GM23338 (cell line): ENCODE results near the gene PAIP2B. TPM values are rescaled to one million over a fixed set of nuclear protein-coding genes. Genes with fewer than 3 reads are reported as not detected.
A peak's percentile ranks its signal among the peaks of the same experiment; 100 is the strongest.
"Not testable (repeated sequence)": the region's sequence is repeated elsewhere in the genome, so short reads cannot be mapped to it uniquely, and the experiment has no call there.

ENCODE experiments used
- ATAC-seq: fragments of 200-7000 bp; cut with Tn5 transposase; 3 replicates; pipeline ENCODE4 v1.9.1; 2020
- DNase-seq: peaks from one replicate; pipeline ENCODE4 v3.0.0-alpha.2; 2015; ENCODE audit warnings: low spot score
- H2AFZ ChIP-seq: fragments of 200-600 bp; sonication (generic); 2 replicates; pipeline ENCODE4 v1.8.0; 2016; ENCODE audit warnings: antibody characterized with exemption, mild to moderate bottlenecking, moderate library complexity
- H3F3A ChIP-seq: fragments of 200-600 bp; sonication (generic); replicated peaks from 2 replicates; pipeline ENCODE4 v1.8.0; 2017; ENCODE audit warnings: antibody characterized with exemption, mixed run types, low read depth
- H3K27ac ChIP-seq: fragments of 200-600 bp; sonication (generic); 2 replicates; pipeline ENCODE4 v1.6.1; 2016; ENCODE audit warnings: low read depth
- H3K27me3 ChIP-seq: fragments of 200-600 bp; sonication (generic); 2 replicates; pipeline ENCODE4 v1.8.0; 2016; ENCODE audit warnings: mild to moderate bottlenecking, mixed run types, moderate library complexity; ENCODE audit not compliant: insufficient read depth
- H3K36me3 ChIP-seq: fragments of 200-600 bp; sonication (generic); 2 replicates; pipeline ENCODE4 v1.8.0; 2016; ENCODE audit warnings: mild to moderate bottlenecking; ENCODE audit not compliant: insufficient read depth
- H3K4me1 ChIP-seq: fragments of 200-600 bp; sonication (generic); 2 replicates; pipeline ENCODE4 v1.8.0; 2016; ENCODE audit warnings: mild to moderate bottlenecking, moderate library complexity; ENCODE audit not compliant: insufficient read depth
- H3K4me2 ChIP-seq: fragments of 200-600 bp; sonication (generic); 2 replicates; pipeline ENCODE4 v1.7.1; 2017; ENCODE audit warnings: mixed run types
- H3K4me3 ChIP-seq: fragments of 200-600 bp; sonication (generic); 2 replicates; pipeline ENCODE4 v1.6.1; 2016; ENCODE audit warnings: mixed run types
- H3K79me2 ChIP-seq: fragments of 200-600 bp; sonication (generic); replicated peaks from 2 replicates; pipeline ENCODE4 v1.8.0; 2017; ENCODE audit warnings: mild to moderate bottlenecking; ENCODE audit not compliant: insufficient read depth
- H3K9me2 ChIP-seq: fragments of 200-600 bp; sonication (generic); 2 replicates; pipeline ENCODE4 v1.8.0; 2017; ENCODE audit not compliant: insufficient read depth
- H4K20me1 ChIP-seq: fragments of 200-600 bp; sonication (generic); replicated peaks from 2 replicates; pipeline ENCODE4 v1.8.0; 2017; ENCODE audit warnings: mild to moderate bottlenecking; ENCODE audit not compliant: insufficient read depth
- H3K27ac Mint-ChIP-seq: 2 replicates; pipeline ENCODE4 v1.8.0; 2020; ENCODE audit warnings: inconsistent platforms, mild to moderate bottlenecking, moderate library complexity, mixed read lengths
- H3K27me3 Mint-ChIP-seq: 3 replicates; pipeline ENCODE4 v1.8.0; 2022; ENCODE audit warnings: low read depth, mild to moderate bottlenecking, moderate library complexity, mixed read lengths, inconsistent platforms; ENCODE audit not compliant: insufficient read depth, poor library complexity
- H3K36me3 Mint-ChIP-seq: 3 replicates; pipeline ENCODE4 v1.8.0; 2021; ENCODE audit warnings: low read depth, mild to moderate bottlenecking, inconsistent platforms, moderate library complexity, mixed read lengths
- H3K4me1 Mint-ChIP-seq: 3 replicates; pipeline ENCODE4 v1.8.0; 2020; ENCODE audit warnings: mild to moderate bottlenecking, inconsistent platforms, mixed read lengths
- H3K4me3 Mint-ChIP-seq: 3 replicates; pipeline ENCODE4 v1.8.0; 2021; ENCODE audit warnings: moderate library complexity, mild to moderate bottlenecking, inconsistent platforms, mixed read lengths
- H3K9me3 Mint-ChIP-seq: 3 replicates; pipeline ENCODE4 v1.8.0; 2020; ENCODE audit warnings: moderate library complexity, mild to moderate bottlenecking, inconsistent platforms, mixed read lengths
- CREB1 ChIP-seq: fragments of 250-450 bp; sonication (Bioruptor Pico); IDR thresholded peaks from 2 replicates; pipeline ENCODE4 v1.5.0; 2020; ENCODE audit warnings: low read depth, mild to moderate bottlenecking, moderate library complexity
- EZH2 ChIP-seq: fragments of 200-600 bp; sonication (generic); IDR thresholded peaks from one replicate; pipeline ENCODE4 v1.8.0; 2017; ENCODE audit warnings: antibody characterized with exemption, mild to moderate bottlenecking, low read depth; ENCODE audit not compliant: unreplicated experiment
- EZH2phosphoT487 ChIP-seq: fragments of 200-600 bp; sonication (generic); IDR thresholded peaks from one replicate; pipeline ENCODE4 v1.8.1; 2018; ENCODE audit warnings: antibody characterized with exemption; ENCODE audit not compliant: unreplicated experiment
- JUNB ChIP-seq: IDR thresholded peaks from one replicate; pipeline ENCODE4 v1.6.1; 2016; ENCODE audit warnings: antibody characterized with exemption; ENCODE audit not compliant: unreplicated experiment
- NANOG ChIP-seq: IDR thresholded peaks from 2 replicates; pipeline ENCODE4 v1.6.1; 2016; ENCODE audit warnings: antibody characterized with exemption, borderline replicate concordance
- POLR2AphosphoS5 ChIP-seq: IDR thresholded peaks from 2 replicates; pipeline ENCODE4 v1.6.1; 2016; ENCODE audit warnings: antibody characterized with exemption, low read depth
- ZNF331 ChIP-seq: fragments of 250-450 bp; sonication (Bioruptor Pico); IDR thresholded peaks from 2 replicates; pipeline ENCODE4 v1.5.0; 2020; ENCODE audit warnings: low read depth, mild to moderate bottlenecking, moderate library complexity
- ZNF462 ChIP-seq: fragments of 250-450 bp; sonication (Bioruptor Pico); IDR thresholded peaks from 2 replicates; pipeline ENCODE4 v1.5.0; 2020; ENCODE audit warnings: mild to moderate bottlenecking, moderate library complexity
- polyA plus RNA-seq: library from polyadenylated mRNA; unstranded; fragments of >200 nt; fragmentation: Nextera tagmentation; extraction: Ambion mirVana; gene quantifications from 2 replicates; pipeline ENCODE4 v1.2.1, GENCODE V29; 2016
- total RNA-seq: library from RNA; depleted of rRNA; stranded (reverse); fragments of >200 nt; shearing (Covaris generic); gene quantifications from 2 replicates; pipeline ENCODE4 v1.2.3, GENCODE V29; 2014

PAIP2B gene
- total and polyA plus RNA-seq, 2 experiments from 2014 or later: 7.6 to 29.7 TPM

DNA sequence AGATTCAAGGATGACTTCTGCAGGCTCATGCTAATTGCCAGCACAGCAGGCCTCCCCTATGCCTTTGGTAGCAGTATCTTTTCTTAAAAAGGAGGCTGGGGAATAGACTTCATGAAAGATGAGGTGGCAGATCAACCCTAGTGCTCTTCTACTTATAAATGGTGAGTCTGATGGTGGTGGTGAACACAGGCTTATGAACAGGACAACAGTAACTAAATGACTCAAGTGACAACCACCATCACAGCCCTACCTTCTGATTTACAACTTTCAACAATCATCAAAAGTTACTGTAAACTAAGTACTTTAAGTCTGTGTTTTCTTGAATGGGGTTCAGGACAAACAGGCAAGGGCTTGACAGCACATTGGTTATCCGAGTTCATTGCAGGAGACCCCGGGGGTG lies 39.3 kb downstream of the PAIP2B start (continued):
- no peak for TF ChIP-seq POLR2AphosphoS5
- no peak for TF ChIP-seq CREB1
- no peak for TF ChIP-seq EZH2phosphoT487

DNA sequence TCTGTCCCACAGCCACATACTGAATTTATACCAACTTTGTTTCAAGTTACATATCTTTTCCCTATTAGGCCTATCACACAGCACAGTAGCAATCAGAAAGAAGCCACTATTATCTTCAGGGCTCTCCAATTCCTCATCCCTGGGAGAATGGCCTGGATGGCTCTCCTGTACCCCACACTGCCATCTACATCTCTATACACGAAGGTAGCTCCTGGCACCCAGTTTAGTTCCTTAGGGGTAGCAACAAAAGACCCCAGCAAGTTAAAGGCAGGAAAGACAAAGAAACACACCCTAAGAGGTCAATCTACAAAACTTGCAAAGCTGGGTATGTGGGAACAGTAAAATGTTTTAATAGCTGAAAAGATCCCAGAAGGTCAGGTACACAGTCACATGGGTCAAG lies 39.9 kb downstream of the PAIP2B start:
- H3K36me3 ChIP-seq: no peaks in the 10 kb centered on the region
- no peak for TF ChIP-seq JUNB
- TF ChIP-seq ZNF331 (CRISPR knock-in tag): no peak
- no peak for TF ChIP-seq EZH2
- TF ChIP-seq NANOG: no peak
- TF ChIP-seq POLR2AphosphoS5: no peak
- no peak for TF ChIP-seq ZNF462
- H3K4me3 ChIP-seq: no peak overlapping the region
- H3K79me2 ChIP-seq: no peaks in the 10 kb centered on the region
- 0 out of 2 replicates have a peak overlapping the region, but pooled peaks have one; percentile 53 for H3K4me2 ChIP-seq
- peak overlapping the region; percentile 7; the same call in 1 of the 2 replicates for H3K27ac Mint-ChIP-seq
- peaks cover 50% of the 10 kb centered on the region for H3K4me1 Mint-ChIP-seq
- no peaks in the 10 kb centered on the region for H3K27me3 ChIP-seq
- H3K36me3 Mint-ChIP-seq: no peaks in the 10 kb centered on the region; the same call in 2 of the 3 replicates
- H3K9me2 ChIP-seq: no peaks in the 10 kb centered on the region
- peak overlapping the region; percentile 22; the same call in 1 of the 3 replicates for H3K4me3 Mint-ChIP-seq
- no peak overlapping the region for H3K27ac ChIP-seq
- H3K9me3 Mint-ChIP-seq: no peaks in the 10 kb centered on the region
- H3K4me1 ChIP-seq: peaks cover 38% of the 10 kb centered on the region
- no peaks in the 10 kb centered on the region; the same call in 1 of the 2 replicates for H4K20me1 ChIP-seq
- H3K27me3 Mint-ChIP-seq: peaks cover 3% of the 10 kb centered on the region
- H3F3A ChIP-seq: no peaks in the 10 kb centered on the region
- no peak overlapping the region for H2AFZ ChIP-seq
- ATAC-seq (peak; percentile 79), DNase-seq (no peak)

DNA sequence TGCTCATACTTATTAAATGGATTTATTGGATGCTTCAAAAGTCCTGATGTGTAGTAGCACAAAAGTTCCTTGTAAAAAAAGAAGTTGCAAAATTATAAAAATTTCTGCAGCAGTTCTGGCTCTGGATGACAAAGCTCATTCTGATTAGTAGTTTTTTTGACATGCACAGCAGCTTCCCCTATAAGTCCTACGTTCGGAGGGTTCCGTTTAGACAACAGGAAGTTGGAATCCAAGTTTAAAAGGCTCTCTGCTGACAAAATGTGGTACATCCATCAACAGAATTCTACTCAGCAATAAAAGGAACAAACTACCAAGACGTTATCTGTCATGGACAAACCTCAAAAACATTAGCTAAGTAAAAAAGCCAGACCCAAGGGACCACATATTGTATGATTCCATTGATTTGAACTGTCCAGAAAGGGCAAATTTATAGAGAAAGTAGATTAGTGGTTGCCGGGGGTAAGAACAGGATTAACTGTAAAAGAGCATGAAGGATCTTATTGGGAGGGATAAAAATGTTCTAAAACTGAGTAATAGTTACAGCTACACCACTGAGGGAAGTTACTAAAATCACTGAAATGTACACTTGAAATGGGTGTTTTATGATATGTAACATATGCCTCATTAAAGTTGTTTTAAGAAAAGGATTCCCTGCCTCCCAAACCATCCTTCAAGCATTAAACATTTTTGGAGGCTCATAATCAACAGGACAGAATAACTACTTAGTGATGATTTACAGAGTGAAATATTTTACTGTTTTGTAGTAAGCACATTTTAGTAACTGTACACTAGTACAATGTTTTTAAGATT lies 43.4 kb downstream of the PAIP2B start:
- H3K36me3 ChIP-seq, H3F3A ChIP-seq, H3K4me3 Mint-ChIP-seq, H3K79me2 ChIP-seq, H3K27ac ChIP-seq, H3K27me3 ChIP-seq, H3K27me3 Mint-ChIP-seq, DNase-seq, H2AFZ ChIP-seq, H3K9me3 Mint-ChIP-seq, H3K4me3 ChIP-seq, H4K20me1 ChIP-seq, ATAC-seq, H3K4me2 ChIP-seq, H3K36me3 Mint-ChIP-seq, H3K9me2 ChIP-seq: not testable (repeated sequence)
- peaks cover 57% of the 10 kb centered on the region for H3K4me1 Mint-ChIP-seq
- 0 out of 2 replicates have a peak overlapping the region, but pooled peaks have one; percentile 5 for H3K27ac Mint-ChIP-seq
- peaks cover 36% of the 10 kb centered on the region for H3K4me1 ChIP-seq
